Loucy (cell line): ENCODE results near the gene CNTN4.

Experiments used
- H2AFZ ChIP-seq: fragments of 200-600 bp; sonication (generic); 2 replicates; pipeline ENCODE4 v1.6.0; 2016; ENCODE audit warnings: antibody characterized with exemption, mild to moderate bottlenecking, low read length, moderate library complexity
- H3F3A ChIP-seq: fragments of 200-600 bp; 2 replicates; pipeline ENCODE4 v1.6.0; 2016; ENCODE audit warnings: antibody characterized with exemption, low read depth, mild to moderate bottlenecking
- H3K27me3 ChIP-seq: fragments of 200-600 bp; sonication (generic); 2 replicates; pipeline ENCODE4 v1.6.1; 2014; ENCODE audit warnings: low read length, mild to moderate bottlenecking; ENCODE audit not compliant: insufficient read depth, poor library complexity, severe bottlenecking
- H3K36me3 ChIP-seq: fragments of 200-600 bp; sonication (generic); 2 replicates; pipeline ENCODE4 v1.6.1; 2016; ENCODE audit warnings: low read length; ENCODE audit not compliant: insufficient read depth
- H3K4me1 ChIP-seq: fragments of 200-600 bp; sonication (generic); 2 replicates; pipeline ENCODE4 v1.5.1; 2014; ENCODE audit warnings: low read length, mild to moderate bottlenecking; ENCODE audit not compliant: insufficient read depth, poor library complexity, severe bottlenecking
- H3K4me2 ChIP-seq: fragments of 200-600 bp; sonication (generic); 2 replicates; pipeline ENCODE4 v1.6.0; 2014; ENCODE audit warnings: antibody characterized with exemption, low read length, low read depth, mild to moderate bottlenecking; ENCODE audit not compliant: poor library complexity, severe bottlenecking
- H3K4me3 ChIP-seq: fragments of 200-600 bp; sonication (generic); 2 replicates; pipeline ENCODE4 v1.5.1; 2014; ENCODE audit warnings: low read length, mild to moderate bottlenecking, mixed read lengths; ENCODE audit not compliant: poor library complexity, severe bottlenecking
- H3K79me2 ChIP-seq: fragments of 200-600 bp; sonication (generic); 2 replicates; pipeline ENCODE4 v1.6.1; 2014; ENCODE audit warnings: low read length; ENCODE audit not compliant: insufficient read depth
- H3K9ac ChIP-seq: fragments of 200-600 bp; sonication (generic); 2 replicates; pipeline ENCODE4 v1.6.0; 2014; ENCODE audit warnings: mild to moderate bottlenecking, low read depth, low read length, moderate library complexity; ENCODE audit not compliant: poor library complexity, severe bottlenecking
- H3K9me2 ChIP-seq: fragments of 200-600 bp; sonication (generic); replicated peaks from 2 replicates; pipeline ENCODE4 v1.6.1; 2016; ENCODE audit warnings: low read depth, low read length, mixed read lengths
- H3K9me3 ChIP-seq: fragments of 200-600 bp; sonication (generic); 2 replicates; pipeline ENCODE4 v1.6.1; 2014; ENCODE audit warnings: mild to moderate bottlenecking, antibody characterized with exemption, low read length, low read depth; ENCODE audit not compliant: insufficient read depth
- H4K20me1 ChIP-seq: fragments of 200-600 bp; sonication (generic); 2 replicates; pipeline ENCODE4 v1.6.0; 2014; ENCODE audit warnings: antibody characterized with exemption, low read length, mild to moderate bottlenecking; ENCODE audit not compliant: insufficient read depth, poor library complexity, severe bottlenecking
- EZH2phosphoT487 ChIP-seq: fragments of 200-600 bp; IDR thresholded peaks from 2 replicates; pipeline ENCODE4 v1.6.1; 2018; ENCODE audit warnings: antibody characterized with exemption, mild to moderate bottlenecking, moderate library complexity, borderline replicate concordance
- TF ChIP-seq, protein P1 (sequence below): fragments of 200-600 bp; sonication (generic); conservative IDR thresholded peaks from 2 replicates; pipeline ENCODE4 v1.5.1; 2014; ENCODE audit warnings: mild to moderate bottlenecking, antibody characterized with exemption, low read length

The CNTN4 gene

DNA sequence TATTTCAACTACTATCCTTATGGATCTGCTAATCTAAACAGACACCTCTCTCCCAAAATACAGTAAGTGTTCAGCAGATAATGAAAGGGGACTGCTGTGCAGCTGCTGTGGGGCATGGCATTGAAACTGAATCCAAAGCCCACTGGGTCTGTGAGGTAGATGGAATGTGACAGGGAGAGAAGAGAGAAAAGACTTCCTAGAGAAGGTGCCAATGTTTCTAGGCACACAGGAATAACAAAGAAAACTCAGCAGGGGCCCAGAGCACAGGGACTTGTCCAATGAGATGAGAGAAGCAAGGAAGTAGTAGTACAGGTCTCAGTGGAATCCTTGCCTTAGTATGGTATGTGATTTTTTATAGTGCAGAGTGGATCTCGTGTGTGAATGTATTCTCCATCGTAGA is 553.7 kb downstream of the CNTN4 start:
- no peak overlapping the region for H3K9ac ChIP-seq
- no peaks in the 10 kb centered on the region for H3K79me2 ChIP-seq
- H3K27me3 ChIP-seq: no peaks in the 10 kb centered on the region
- TF ChIP-seq EZH2phosphoT487: no peak
- TF ChIP-seq, protein P1, sequence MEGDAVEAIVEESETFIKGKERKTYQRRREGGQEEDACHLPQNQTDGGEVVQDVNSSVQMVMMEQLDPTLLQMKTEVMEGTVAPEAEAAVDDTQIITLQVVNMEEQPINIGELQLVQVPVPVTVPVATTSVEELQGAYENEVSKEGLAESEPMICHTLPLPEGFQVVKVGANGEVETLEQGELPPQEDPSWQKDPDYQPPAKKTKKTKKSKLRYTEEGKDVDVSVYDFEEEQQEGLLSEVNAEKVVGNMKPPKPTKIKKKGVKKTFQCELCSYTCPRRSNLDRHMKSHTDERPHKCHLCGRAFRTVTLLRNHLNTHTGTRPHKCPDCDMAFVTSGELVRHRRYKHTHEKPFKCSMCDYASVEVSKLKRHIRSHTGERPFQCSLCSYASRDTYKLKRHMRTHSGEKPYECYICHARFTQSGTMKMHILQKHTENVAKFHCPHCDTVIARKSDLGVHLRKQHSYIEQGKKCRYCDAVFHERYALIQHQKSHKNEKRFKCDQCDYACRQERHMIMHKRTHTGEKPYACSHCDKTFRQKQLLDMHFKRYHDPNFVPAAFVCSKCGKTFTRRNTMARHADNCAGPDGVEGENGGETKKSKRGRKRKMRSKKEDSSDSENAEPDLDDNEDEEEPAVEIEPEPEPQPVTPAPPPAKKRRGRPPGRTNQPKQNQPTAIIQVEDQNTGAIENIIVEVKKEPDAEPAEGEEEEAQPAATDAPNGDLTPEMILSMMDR: no peak
- H3K9me3 ChIP-seq: peaks cover 7% of the 10 kb centered on the region; the same call in 1 of the 2 replicates
- H4K20me1 ChIP-seq: no peaks in the 10 kb centered on the region
- peaks cover 30% of the 10 kb centered on the region for H3K4me1 ChIP-seq
- 0 out of 2 replicates have a peak, but pooled peaks cover 6% of the 10 kb centered on the region for H3F3A ChIP-seq
- no peaks in the 10 kb centered on the region for H3K9me2 ChIP-seq
- H3K36me3 ChIP-seq: no peaks in the 10 kb centered on the region
- no peak overlapping the region for H2AFZ ChIP-seq
- H3K4me3 ChIP-seq: no peak overlapping the region
- no peak overlapping the region for H3K4me2 ChIP-seq

GRCh38 chr3:2653706-2654105 is 555.0 kb downstream of the CNTN4 start:
- Histone ChIP-seq H4K20me1 (no peaks in the 10 kb centered on the region), H2AFZ (no peak overlapping the region), H3F3A (0 out of 2 replicates have a peak, but pooled peaks cover 6% of the 10 kb centered on the region), H3K9me3 (peaks cover 5% of the 10 kb centered on the region; the same call in 1 of the 2 replicates), H3K27me3 (no peaks in the 10 kb centered on the region), H3K4me3 (no peak overlapping the region), H3K4me2 (no peak overlapping the region), H3K9me2 (no peaks in the 10 kb centered on the region), H3K4me1 (peaks cover 42% of the 10 kb centered on the region), H3K9ac (no peak overlapping the region), H3K79me2 (no peaks in the 10 kb centered on the region), H3K36me3 (no peaks in the 10 kb centered on the region)
- TF ChIP-seq EZH2phosphoT487: no peak
- TF ChIP-seq, protein P1: no peak

DNA sequence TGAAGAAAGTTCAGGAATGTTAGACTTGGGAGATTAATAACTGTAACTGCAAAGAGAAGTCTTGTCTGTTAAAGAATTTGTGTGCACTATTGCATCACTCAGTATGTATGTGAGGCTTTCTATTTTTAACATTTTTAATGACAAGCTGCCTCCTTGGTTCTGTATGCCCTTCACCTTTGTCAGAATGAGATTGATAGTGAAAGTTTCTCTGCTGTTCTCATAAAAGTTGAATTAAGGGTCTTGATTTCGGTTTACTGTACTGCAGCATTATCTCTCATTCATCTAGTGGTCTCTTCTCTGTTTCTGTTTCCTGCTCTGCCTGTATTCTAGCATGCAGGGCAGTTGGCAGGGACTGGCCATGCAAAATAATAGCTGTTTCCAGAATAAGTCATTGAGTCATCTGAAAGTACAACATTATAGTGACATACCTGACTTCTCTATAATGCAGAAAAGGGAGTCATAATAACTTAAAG is 556.6 kb downstream of the CNTN4 start:
- TF ChIP-seq, protein P1: no peak
- TF ChIP-seq EZH2phosphoT487: no peak
- Histone ChIP-seq H2AFZ (no peak overlapping the region), H3K9ac (peak overlapping the region; percentile 25), H3K27me3 (no peaks in the 10 kb centered on the region), H3K36me3 (no peaks in the 10 kb centered on the region), H3K79me2 (no peaks in the 10 kb centered on the region), H4K20me1 (no peaks in the 10 kb centered on the region), H3K4me2 (peak overlapping the region; percentile 66), H3K9me2 (no peaks in the 10 kb centered on the region), H3F3A (0 out of 2 replicates have a peak, but pooled peaks cover 6% of the 10 kb centered on the region), H3K4me1 (peaks cover 46% of the 10 kb centered on the region), H3K9me3 (no peaks in the 10 kb centered on the region; the same call in 1 of the 2 replicates), H3K4me3 (peak overlapping the region; percentile 49)
